NCI-H1694 (cell line): ENCODE measurements around the gene HIGD1A.
A peak's percentile ranks its signal among the peaks of the same experiment; 100 is the strongest.

Experiments
- DNase-seq: peaks from one replicate; lab custom pipeline; 2025; lab: John Stamatoyannopoulos, UW

The HIGD1A gene

GRCh38 chr3:42799376-42799775 is 4.9 kb downstream of the HIGD1A start:
- no peak for DNase-seq

- no peak for DNase-seq
Observed at GRCh38 chr3:42796332-42796885, 7.9 kb downstream of the HIGD1A start.

- no peak for DNase-seq
Observed at GRCh38 chr3:42795621-42796181, 8.6 kb downstream of the HIGD1A start.

GRCh38 chr3:42790714-42791229 is 13.5 kb downstream of the HIGD1A start:
- no peak for DNase-seq

- no peak for DNase-seq
Observed at GRCh38 chr3:42786631-42787030, 17.7 kb downstream of the HIGD1A start.

- no peak for DNase-seq
Observed at GRCh38 chr3:42786212-42786611, 18.1 kb downstream of the HIGD1A start.

- DNase-seq = peak; percentile 47
Observed at GRCh38 chr3:42780892-42781700, 23.2 kb downstream of the HIGD1A start.

- no peak for DNase-seq
Observed at GRCh38 chr3:42780398-42780797, 23.9 kb downstream of the HIGD1A start.

- DNase-seq = no peak
Observed at GRCh38 chr3:42778644-42779043, 25.6 kb downstream of the HIGD1A start.

GRCh38 chr3:42773409-42773751 is 30.9 kb downstream of the HIGD1A start:
- DNase-seq = no peak

GRCh38 chr3:42772670-42773408 is 31.5 kb downstream of the HIGD1A start, which contains the start of gene CCDC13:
Gene CCDC13 (minus strand): TSS chr3:42773253. CDS start chr3:42758345, 14,908 bp downstream.
- DNase-seq = no peak

GRCh38 chr3:42771271-42771670 is 33.0 kb downstream of the HIGD1A start:
- DNase-seq = no peak

GRCh38 chr3:42769477-42770131 is 34.7 kb downstream of the HIGD1A start:
- DNase-seq = no peak

GRCh38 chr3:42764561-42765295 is 39.6 kb downstream of the HIGD1A start:
- DNase-seq = no peak

GRCh38 chr3:42764115-42764514 is 40.2 kb downstream of the HIGD1A start:
- DNase-seq = no peak

GRCh38 chr3:42763021-42763420 is 41.3 kb downstream of the HIGD1A start:
- no peak for DNase-seq

GRCh38 chr3:42762046-42762724 is 42.1 kb downstream of the HIGD1A start:
- no peak for DNase-seq

GRCh38 chr3:42758126-42758525 is 46.2 kb downstream of the HIGD1A start:
- DNase-seq = no peak

GRCh38 chr3:42756681-42757213 is 47.5 kb downstream of the HIGD1A start:
- no peak for DNase-seq
